HG03558 (cell line): ENCODE data around the gene HSD17B14.
"Not testable (repeated sequence)": the region's sequence is repeated elsewhere in the genome, so short reads cannot be mapped to it uniquely, and the experiment has no call there.

Experiments used
- ATAC-seq: cut with Tn5 transposase; IDR thresholded peaks from one replicate; pipeline ENCODE4 v1.9.1; 2021; ENCODE audit warnings: moderate number of reproducible peaks; ENCODE audit not compliant: unreplicated experiment; ENCODE audit errors: extremely low read depth

Gene HSD17B14

DNA sequence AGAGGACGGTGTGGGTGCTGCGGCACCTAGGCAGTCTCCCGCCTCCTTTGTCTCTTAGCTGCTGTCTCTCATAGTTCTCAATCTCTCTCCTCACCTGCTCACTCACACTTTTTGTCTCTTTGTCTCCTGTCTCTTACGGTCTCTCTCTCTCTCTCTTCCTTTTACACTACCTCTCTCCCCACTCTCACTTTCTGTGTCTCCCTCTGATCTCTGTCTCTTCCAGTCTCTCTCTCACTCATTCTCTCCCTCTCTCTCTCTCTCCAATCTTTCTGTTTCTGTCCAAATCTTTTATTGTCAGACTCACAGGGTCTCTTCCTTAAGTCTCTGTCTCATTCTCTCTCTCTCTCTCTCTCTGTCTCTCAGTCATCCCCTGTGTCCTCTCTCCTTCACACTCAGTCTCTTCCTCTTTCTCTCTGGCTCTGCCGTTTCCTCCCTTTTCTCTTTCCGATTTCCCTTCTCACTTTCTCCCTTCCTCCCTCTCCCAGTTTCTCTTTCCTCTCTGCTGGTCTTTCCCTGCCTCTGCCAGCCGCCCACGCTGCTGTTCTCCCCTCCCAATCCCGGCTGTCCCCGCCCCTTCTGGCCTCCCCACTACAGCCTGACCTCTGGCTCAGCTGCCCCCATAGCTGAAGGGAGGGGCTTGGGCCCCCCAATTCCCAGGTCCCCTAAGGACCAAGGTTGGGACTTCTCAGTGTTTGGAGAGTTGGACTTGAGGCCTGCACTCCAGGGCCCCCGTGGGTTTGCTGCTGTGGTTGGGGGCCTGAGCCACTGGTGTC, 32.0 kb upstream of the HSD17B14 start, which contains the start of gene PLEKHA4:
PLEKHA4 (minus strand) TSS at position 504 of the 773 bp plus-strand sequence. CDS start 997 bp downstream, outside the sequence.
- ATAC-seq, result no peak

GRCh38 chr19:48867746-48868113, 31.4 kb upstream of the HSD17B14 start:
- no peak for ATAC-seq

DNA sequence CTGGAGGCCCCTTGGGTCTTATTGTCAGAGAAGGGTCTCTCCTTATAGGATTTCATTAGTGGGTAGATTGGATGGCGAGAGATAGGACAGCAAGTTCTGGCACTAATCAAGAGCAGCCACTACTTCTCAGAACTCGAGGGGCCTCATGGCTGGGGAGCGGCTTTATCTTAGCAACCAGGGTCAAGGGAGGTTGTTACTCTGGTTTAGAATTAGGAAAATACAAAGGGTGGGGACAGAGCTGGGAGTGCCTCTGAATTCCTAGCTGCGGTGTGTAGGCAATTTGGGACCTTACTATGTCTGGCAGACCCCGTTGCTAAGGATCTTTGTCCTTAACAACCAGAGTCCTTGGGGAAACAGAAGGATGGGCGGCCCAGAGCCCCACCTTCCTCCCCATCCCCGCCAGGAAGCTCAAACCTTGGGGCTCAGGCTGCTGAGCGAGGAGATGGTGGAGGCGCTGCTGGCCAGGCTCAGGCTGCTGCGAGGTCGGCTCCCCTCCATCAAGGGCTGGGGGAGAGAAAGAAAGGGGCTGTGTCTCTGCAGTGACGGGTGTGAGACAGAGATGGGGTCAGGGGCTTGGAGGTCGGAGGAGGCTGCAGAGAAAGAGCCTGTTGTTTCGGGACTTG, 30.9 kb upstream of the HSD17B14 start:
- no peak for ATAC-seq

GRCh38 chr19:48866692-48867091, 30.4 kb upstream of the HSD17B14 start:
- no peak for ATAC-seq

DNA sequence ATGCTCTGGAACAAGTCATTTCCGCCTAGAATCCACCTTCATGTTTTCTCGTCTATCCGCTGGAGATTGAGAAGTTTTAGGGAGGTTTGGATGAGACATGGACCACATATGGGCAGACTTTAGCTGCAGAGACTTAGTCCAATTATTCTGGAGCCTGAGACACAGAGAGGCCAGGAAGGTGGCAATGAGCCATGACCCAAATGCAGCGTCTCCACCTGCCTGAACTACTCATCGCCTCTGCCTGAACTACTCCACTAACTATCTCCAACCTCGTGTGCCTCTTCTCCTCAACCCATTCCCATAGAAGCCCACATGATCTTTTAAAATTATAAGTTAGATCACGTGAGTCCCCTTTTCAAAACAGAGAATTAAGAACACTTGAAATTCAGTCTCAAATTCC, 26.5 kb upstream of the HSD17B14 start:
- no peak for ATAC-seq

- no peak for ATAC-seq
Observed at GRCh38 chr19:48861313-48861712, 25.0 kb upstream of the HSD17B14 start.

- ATAC-seq, result no peak
Observed at GRCh38 chr19:48859711-48860572, 23.7 kb upstream of the HSD17B14 start.

DNA sequence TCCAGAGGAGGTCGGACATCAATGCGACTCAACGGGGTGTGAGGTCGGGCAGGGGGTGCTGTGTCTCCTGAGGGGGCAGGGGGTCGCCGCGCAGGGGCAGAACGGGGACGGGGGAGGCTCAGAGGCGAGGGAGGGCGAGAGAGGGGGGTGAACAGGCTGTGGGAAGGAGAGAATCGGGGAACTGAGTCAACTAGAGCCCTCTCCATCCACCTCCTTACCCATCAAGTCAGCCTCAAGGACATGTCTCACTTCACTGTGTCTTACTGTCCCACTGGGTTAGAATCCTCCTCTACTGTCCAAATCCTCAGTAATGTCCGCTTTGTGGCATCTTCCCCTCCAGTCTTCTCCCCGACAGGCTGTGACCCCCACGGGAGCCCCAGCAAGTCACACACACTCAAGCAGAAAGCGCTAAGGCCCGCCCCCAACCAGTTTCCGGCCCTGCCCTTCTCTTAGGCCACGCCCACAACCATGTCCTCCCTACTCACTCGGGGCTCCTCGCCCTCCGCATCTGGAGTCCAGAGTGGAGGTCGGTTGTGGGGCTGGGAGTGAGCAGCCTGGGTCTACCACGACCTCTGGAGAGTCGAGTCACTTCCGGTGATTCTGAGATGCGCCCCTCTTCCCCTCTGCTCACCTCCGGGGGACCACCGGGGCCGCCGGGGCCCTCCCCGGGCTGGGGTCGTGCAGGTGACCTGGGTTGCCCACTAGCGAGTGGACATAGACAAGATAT, 22.9 kb upstream of the HSD17B14 start:
- no peak for ATAC-seq

DNA sequence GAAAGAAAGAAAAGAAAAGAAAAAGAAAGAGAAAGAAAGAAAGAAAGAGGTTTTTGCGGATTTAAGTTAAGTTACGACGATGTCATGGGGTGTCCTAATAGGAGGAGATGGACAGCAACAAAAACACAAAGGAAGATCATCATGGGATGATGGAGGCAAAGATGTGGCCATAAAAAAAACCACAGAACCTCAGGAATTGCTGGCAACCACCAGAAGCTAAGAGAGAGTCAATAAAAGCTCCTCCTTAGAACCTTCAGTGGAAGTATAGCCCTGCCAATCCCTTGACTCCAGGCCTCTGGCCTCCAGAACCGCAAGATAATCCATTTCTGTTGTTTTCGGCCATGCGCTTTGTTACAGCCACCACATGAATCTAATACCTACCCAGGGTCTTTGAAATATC, 20.6 kb upstream of the HSD17B14 start:
- ATAC-seq, result no peak

GRCh38 chr19:48854103-48854502, 17.8 kb upstream of the HSD17B14 start:
- no peak for ATAC-seq

DNA sequence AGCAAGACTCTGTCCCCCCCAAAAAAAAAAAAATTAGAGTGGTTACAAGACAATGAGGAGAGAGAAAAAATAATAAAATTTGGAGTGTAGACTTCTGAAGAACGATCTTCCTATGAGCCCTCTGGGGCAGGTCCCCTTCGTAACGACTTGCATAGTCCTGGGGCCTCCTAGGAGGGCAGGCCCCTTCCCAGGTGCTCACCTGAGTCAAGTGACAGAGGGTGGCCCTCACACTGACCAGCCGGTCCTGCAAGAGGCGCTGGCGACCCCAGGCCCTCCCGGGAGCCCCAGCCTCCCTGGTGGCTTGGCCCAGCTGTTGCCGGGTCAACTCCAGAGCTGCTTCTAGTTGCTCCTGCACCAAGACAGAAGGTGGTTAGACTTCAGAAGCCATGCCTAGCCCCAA, 17.2 kb upstream of the HSD17B14 start:
- no peak for ATAC-seq

DNA sequence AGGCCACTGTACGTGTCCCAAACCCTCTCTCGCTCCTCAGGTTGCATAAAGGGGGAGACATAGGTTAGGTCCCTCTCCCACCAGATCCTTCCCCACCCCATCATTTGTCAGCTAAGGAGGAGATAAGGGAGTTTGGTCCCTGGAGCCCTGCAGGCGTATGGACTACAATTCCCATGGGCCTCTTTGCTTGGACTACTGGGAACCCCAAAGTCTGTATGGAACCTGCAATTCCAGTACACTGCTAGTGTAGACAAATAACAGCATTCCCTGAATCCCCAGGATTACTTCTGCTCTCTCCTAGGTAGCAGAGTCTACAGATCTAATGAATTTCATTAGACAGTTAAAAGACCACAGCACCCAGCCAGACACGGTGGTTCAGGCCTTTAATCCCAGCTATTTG, 16.0 kb upstream of the HSD17B14 start:
- no peak for ATAC-seq

DNA sequence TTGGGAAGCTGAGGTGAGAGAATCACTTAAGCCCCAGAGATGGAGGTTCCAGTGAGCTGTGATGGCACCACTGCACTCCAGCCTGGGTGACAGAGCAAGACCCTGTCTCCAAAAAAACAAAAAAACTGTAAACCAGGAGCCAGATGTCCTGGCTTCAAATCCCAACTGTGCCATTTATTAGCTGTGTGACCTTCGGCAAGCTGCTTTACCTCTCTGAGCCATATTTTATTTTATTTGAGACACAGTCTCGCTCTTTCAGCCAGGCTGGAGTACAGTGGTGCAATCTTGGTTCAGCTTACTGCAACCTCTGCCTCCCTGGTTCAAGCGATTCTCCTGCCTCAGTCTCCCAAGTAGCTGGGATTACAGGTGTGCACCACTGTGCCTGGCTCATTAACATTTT, 10.4 kb upstream of the HSD17B14 start:
- not testable (repeated sequence) for ATAC-seq

DNA sequence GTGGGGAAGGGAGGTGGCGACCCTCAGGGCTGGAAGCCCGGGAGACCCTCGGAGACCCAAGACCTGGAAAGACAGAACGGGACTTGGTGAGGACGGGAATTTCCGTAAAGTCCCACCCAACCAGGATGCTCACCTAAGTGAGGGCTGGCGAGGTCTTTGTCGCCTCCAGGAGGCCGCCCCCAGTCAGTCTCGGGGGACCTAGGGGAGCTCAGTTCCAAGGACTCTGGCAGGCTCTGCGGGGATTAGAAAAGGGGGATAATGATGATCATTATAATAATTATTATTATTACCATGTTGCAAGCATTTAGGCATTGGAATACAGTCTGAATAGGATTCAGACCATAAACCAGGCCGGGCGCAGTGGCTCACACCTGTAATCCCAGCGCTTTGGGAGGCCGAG, 9.1 kb upstream of the HSD17B14 start:
- no peak for ATAC-seq

DNA sequence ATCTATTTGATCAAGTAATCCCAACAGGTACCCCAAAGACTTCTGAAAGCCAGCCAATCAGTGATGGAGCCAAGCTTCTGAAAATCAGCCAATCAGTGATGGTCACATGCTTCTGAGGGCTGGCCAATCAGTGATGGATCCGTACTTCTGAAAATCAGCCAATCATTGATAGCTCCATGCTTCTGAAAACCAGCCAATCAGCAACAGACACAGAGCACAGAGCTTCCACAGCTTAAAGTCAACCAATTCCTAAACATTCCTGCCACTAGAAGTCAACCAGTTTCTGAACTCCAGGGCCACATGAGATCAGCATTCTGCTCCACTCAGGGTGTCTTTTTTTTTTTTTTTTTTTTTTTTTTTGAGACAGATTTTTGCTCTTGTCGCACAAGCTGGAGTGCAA, 8.2 kb upstream of the HSD17B14 start:
- ATAC-seq, result no peak

- ATAC-seq, result no peak
Observed at GRCh38 chr19:48842789-48843162, 6.5 kb upstream of the HSD17B14 start.

- no peak for ATAC-seq
Observed at GRCh38 chr19:48841571-48841970, 5.3 kb upstream of the HSD17B14 start.

- ATAC-seq, result no peak
Observed at GRCh38 chr19:48841047-48841446, 4.8 kb upstream of the HSD17B14 start.

- ATAC-seq, result no peak
Observed at GRCh38 chr19:48837687-48838086, 1.4 kb upstream of the HSD17B14 start.

- ATAC-seq, result no peak
Observed at GRCh38 chr19:48837051-48837524, 797 bp upstream of the HSD17B14 start.
